HG03097 (cell line): ENCODE results near the gene GDF11.

Experiments used
- ATAC-seq: cut with Tn5 transposase; IDR thresholded peaks from one replicate; pipeline ENCODE4 v1.9.1; 2021; ENCODE audit not compliant: unreplicated experiment, low FRiP score

Gene GDF11

GRCh38 chr12:55771736-55772135 is 28.8 kb downstream of the GDF11 start:
- no peak for ATAC-seq

DNA sequence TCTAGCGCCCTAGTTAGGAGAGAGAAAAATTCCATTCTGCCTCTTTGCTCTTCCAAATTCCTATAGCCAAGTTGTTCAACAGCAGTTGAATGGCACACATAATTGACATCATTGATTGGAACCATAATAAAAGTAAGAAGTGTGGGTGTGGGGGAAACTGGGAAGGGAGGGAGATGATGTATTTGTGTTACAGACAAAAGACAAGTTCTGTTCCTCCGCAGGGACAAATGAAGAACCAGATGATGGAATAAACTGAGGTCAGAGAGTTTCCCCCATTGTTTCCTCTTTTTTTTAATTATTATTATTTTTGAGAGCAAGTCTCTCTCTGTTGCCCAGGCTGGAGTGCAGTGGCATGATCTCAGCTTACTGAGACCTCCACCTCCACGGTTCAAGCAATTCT is 34.9 kb downstream of the GDF11 start:
- ATAC-seq, result no peak

GRCh38 chr12:55780685-55781084 is 37.8 kb downstream of the GDF11 start:
- no peak for ATAC-seq

DNA sequence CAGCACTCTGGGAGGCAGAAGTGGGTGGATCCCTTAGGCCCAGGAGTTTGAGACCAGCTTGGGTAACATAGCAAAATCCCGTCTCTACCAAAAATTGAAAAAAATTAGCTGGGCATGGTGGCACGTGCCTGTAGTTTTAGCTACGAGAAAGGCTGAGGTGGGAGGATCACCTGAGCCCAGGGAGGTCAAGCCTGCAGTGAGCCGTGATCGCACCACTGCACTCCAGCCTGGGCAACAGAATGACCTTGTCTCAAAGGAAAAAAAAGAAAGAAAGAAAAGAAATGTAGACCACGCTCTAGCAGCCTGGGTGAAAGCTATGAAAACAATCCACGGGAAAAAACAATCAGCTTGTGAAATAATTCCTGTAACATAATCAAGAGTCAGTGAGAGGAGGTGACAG is 45.6 kb downstream of the GDF11 start:
- no peak for ATAC-seq

DNA sequence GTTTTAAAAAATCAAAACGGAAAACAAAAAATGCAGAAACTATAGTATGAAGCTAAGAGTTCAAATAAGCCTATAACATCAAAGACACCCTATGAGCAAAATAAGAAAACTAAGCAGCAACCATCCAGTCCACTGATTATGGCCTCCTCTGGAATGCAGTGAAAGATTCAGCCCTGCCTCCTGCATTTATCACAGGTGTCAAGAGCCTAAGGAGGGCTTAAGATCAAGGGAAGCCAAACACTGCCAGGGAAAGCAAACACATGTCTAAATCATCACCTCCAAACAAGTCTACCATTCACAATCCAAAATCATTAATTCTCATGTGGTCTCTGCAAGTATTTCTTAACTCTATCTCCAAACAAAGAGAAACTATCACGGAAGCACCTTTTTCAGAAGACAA is 46.2 kb downstream of the GDF11 start:
- ATAC-seq, result no peak

DNA sequence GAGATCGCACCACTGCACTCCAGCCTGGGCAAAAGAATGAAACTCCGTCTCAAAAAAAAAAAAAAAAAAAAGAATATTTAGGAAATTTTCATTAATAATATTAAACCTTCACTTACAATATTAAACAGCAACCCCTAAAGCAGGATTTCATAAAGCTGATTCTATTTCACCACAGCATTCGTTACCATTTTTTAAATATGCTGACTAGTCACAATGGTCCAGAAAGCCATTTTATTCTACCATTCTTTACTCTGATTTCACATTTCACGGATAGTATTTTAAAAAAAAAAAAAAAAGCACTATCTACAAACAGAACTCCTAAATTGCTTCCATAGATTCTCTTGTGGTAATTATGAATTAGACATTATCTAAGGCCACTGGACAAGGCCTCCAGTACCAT is 47.0 kb downstream of the GDF11 start:
- no peak for ATAC-seq

- no peak for ATAC-seq
Observed at GRCh38 chr12:55795950-55796349, 53.0 kb downstream of the GDF11 start.

DNA sequence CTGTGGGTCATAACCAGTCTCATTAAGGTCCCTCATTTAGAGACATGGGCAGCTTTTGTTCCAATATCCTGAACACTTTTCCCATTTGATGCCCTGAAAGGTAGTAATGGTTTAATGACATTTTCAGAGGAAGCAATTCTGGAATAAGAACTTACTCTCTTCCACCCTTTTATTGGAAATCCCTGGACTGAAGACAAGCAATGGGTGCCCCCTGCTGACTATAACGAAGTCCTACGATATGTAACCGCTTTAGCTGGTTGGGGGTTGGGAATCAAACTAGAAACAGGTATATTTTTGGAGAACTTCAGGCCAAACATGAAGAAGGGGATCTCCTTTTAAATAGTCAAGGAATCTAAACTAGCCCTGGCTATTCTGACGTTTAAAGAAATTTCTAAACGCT is 54.1 kb downstream of the GDF11 start:
- no peak for ATAC-seq

DNA sequence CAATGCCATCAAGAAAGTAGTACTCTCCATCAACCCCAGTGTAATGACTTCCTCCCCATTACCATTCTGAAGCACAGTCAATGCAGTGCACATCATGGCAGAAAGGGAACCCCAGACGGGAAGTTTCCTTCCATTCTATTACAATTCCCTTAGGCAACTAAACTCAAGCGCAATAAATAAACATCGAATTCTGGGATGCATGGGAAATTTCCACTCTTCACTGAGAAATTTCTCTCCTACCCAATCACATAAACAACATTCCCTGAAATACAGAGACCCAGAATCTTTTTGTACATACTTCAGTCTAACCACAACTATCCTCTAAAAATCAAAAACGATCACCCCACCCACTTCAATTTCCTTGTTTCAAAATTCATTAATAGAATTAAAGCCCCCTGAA is 54.6 kb downstream of the GDF11 start:
- ATAC-seq, result no peak
